Measurements from ENCODE around the gene CRYGN. TPM values are rescaled to one million over a fixed set of nuclear protein-coding genes. Genes with fewer than 3 reads are reported as not detected.

CRYGN gene
- total RNA-seq, 1 experiment from 2014 or later = not detected

DNA sequence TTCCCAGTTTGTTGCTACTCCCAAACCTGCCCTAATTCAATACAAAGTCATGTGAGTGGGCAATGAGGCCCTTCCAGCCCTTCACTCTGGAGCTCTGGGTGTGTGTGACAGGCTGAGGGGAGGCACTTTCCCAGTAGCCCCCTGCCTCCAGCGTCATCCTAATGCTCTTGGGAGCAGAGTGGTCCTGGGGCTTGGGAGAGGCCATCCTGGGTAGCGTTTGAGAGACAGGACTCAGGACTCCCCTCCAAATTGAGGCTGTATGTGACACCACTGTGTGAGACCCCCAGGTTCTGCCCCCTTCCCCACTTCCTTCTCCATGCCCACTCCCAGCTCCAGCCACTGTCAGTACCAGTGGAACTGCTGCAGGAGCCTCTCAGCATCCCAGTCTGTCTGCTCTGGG lies 6.5 kb upstream of the CRYGN start:
- in situ Hi-C loops (cut with HindIII; ENCODE audit: low sequenced_read_pairs) = no loop called here
- no peak for DNase-seq (ENCODE audit: low spot score)

DNA sequence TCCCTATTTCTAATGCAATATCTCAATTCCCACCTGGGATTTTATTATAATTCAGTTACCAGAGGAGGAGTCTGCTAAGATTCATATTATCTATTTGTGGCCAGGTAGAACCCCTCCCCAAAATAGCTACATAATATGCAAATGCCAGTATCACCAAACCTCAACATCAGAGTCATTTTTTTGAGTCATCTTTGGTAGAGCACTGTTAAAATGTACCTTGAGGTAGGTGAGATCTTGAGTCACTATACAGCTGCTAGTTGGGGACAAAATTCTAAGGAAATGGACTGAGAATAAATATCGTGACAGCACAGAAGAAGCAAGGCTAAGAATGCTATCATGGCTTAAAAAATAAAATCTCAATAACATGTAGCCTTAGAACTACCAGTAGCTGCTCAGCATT lies 4.7 kb upstream of the CRYGN start:
- DNase-seq (ENCODE audit: low spot score) = no peak
- in situ Hi-C loops (cut with HindIII; ENCODE audit: low sequenced_read_pairs) = no loop called here

DNA sequence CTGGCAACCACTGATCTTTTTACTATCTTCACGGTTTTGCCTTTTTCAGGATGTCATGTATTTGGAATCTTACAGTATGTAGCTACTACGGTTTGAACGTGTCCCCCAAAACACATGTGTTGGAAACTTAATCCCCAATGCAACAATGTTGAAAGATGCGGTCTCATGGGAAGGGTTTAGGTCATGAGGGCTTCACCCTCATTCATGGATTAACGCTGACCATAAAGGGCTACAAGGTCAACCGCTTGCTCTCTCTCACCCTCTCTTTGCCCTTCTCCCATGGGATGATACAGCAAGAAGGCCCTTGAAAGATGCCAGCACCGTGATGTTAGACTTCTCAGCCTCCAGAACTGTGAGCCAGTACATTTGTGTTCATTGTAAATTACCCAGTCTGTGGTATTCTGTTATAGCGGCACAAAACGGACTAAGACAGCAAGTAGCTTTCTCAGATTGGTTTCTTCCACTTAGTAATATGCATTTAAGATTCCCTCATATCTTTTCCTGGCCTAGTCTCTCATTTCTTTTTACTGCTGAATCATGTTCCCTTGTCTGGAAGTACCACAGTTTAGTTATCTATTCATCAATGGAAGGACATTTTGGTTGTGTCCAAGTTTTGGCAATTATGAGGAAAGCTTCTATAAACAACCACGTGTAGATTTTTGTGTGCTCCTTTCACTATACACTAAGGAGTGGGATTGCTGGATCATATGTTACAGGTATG lies 3.0 kb upstream of the CRYGN start:
- in situ Hi-C loops (cut with HindIII; ENCODE audit: low sequenced_read_pairs) = no loop called here
- no peak for DNase-seq (ENCODE audit: low spot score)

DNA sequence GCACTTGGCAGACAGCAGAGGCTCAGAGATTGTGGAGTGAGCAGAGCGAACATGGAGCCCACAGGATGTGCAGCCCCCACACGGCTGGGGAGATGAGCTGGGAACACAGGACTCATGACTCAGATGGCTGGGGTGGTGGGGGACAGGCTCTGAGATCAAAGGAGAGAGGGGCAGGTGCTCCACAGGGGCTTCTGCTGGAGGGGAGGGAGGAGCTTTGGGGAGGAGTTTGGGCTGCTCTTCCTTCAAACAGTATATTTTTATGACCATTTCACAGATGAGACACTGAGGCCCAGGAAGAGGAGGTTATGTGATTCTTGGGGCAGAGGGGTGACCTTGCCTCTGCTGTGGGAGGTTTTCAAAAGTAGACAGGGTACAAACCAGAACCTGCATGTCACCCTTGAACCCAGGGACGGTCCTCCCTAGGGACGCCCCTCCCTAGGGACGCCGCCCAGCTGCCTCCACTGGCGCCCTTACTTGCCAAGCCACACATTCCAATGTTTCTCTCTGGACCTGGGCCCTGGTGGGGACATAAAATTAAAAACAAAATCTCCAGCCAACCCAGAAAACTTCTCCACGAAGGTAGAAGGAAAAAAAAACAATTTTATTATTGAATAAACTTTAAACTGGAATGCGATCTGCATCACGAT lies 981 bp upstream of the CRYGN start:
- in situ Hi-C loops (cut with HindIII; ENCODE audit: low sequenced_read_pairs) = no loop called here
- DNase-seq (ENCODE audit: low spot score) = no peak

DNA sequence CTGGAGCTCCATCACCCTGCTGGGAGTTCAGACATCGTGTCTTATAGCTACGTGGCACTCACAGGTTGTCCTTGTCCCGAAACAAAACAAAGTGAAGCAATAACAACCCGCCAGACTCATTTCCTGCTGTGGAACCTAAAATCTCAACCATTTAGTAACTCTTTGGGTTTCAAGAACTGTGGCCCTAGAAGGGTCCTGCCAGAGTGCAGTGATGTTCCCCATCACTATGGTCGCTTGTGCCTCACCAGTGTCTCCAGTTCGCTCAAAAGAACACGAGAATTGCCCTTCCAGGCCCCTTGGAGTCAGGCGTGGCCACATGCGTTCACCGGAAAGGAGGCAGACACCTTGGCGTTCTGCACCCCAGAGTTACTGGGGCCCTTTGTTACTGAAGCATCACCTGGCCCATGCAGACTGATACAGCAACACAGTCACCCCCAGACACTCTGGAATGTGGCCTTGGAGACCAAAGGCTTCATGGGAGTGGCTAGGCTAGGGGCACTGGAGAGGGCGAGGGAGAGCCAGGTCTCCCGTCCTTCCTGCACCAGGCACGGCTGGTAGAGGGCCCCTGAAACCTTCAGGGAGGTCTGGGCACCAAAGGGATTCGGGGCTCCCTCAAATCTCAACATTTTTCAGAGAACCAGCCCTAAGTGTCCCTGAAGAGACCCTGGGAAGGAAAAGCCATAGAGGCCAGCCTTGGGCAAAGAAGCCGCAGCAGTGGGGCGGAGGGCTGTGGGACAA lies 908 bp downstream of the CRYGN start:
- no peak for DNase-seq (ENCODE audit: low spot score)
- in situ Hi-C loops (cut with HindIII; ENCODE audit: low sequenced_read_pairs) = no loop called here

DNA sequence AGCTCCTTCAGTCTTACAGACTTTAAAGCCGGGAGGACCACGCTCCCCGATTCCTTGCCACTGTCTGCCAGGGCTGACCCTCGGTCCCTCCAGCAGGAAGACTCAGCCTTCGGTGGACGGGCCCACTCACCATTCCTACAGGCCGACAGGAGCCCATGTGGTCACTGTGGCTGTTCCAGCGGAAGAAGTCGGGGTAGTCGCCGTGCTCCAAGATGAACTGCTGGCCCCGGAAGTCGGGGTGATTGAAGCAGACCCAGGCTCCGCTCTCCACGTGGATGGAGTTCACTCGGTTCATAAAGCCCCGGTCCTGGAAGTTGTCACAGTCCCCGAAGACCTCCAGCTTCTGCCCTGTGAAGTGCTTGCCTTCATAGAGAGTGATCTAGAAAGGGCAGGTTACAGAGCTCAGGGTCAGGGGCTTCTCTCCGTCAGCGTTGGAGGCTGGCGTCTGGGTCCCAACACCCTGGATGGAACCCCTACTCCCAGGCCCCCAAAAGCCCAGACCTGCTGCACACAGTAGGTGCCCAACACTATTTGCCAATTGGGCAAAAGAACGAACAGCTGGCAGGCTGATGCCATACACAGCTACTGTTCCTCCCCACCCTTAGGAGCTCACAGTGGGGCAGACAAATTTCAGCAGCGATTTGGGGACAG lies 1.9 kb downstream of the CRYGN start:
- in situ Hi-C loops (cut with HindIII; ENCODE audit: low sequenced_read_pairs) = no loop called here
- no peak for DNase-seq (ENCODE audit: low spot score)

DNA sequence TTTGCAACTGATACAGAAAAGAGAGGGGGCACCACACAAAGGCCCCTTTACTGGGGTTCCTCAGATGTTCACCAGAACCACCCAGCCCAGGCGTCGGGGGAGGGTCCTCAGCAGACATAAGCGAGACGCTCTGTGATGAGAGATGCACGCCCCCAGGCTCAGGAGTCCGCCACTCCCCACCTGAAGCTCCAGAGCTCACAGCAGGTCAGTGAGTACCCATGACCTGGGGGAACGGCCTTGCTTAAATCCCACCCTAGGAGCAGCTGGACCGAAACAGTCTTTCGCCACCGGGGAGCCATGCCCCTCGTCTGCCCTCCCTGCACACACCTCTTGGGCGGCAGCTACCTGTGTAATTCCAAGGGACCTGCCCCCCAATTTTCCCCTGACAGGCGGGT lies 2.8 kb downstream of the CRYGN start:
- in situ Hi-C loops (cut with HindIII; ENCODE audit: low sequenced_read_pairs) = no loop called here
- DNase-seq (ENCODE audit: low spot score) = no peak

DNA sequence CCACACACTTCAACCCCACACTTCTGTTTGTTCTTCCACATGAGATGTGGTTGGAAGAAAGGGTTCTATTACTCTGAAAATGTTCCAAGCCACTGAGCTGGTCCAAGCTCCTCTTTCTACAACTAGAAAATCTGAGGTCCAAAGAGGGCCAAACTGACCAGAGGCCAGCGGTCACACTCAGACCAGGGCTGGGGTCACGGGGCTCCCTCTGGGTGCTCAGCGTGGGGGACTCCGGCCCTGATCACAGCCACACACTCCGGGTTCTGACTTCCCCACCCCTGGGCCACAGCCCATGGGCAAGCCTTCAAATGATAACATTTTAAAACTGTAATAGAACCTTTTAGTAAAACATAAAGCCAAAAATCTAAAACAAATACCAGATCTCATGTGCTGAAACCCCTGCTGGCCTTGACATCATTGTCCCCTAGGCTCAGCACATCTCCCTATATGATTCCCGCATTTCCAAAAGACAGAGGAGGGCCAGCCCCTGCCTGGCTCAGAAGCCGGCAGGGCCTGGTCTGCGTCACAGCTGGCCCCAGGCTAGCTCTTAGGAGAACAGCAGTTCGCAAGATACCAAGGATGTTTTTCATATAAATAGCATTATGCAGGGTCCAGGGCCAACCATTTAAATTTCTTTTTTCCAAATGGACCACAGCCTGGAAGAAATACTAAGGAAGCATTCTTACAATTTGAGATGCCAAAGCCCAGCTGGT lies 3.3 kb downstream of the CRYGN start:
- in situ Hi-C loops (cut with HindIII; ENCODE audit: low sequenced_read_pairs) = no loop called here

DNA sequence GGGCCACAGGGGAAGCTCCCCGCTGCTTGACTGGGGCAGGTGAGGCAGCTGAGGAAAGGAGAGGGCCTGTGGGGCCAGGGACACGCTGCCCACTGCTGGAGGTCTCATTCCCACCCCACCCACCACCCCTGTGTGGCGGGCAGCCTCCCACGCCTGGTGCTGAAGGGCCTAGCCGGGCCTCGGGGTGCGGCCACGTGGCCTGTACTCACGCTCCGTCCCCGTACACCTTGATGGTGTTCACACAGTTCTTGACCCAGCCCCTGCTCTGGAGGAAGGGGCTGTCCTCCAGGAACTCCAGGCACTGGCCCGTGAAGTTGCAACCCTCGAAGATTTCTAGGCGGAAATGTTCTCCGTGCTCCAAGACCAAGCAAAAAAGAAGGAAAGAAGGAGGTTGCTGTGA lies 4.0 kb downstream of the CRYGN start:
- DNase-seq (ENCODE audit: low spot score) = no peak
- in situ Hi-C loops (cut with HindIII; ENCODE audit: low sequenced_read_pairs) = no loop called here

More for the DNA sequence above, 3.3 kb downstream of the CRYGN start:
- DNase-seq (ENCODE audit: low spot score) = no peak

DNA sequence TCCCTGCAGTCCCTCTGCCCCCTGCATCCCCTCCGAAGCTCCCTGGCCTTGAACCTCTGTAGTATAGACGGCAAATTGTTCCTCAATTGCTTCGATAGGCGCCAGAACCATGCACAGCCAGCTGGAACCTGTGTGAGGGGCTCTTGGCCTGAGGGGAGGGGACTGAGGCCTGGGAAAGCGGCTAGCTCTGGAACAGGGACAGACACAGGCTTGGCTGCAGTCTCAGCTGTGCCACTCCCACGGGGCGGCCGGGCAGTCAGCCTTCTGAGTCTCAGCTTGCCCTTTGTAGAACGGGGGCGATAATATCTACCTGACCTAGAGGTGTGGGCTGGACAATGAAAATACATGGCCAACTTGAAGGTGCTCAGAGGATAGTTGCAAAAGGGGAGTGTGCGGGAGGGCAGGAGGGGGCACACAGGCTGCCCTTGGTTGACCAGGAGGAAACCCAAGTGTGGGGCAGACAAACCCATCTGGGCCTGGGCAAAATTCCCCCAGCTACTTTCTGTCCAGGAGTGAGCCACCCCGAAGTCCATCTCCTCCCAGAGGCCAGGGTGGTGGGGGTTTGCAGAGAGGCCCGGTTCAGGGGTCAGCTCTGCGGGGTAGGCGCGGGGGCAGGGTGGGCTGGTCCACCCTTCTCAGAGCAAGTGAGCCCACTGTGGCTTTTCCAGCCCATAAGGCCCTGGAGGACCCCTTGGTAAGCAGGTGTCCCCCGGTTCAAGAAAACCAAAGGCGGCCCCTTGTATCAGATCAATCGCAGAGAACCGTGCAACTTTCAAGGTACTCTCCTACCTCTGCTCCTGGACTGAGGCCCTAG lies 4.6 kb downstream of the CRYGN start:
- no peak for DNase-seq (ENCODE audit: low spot score)
- in situ Hi-C loops (cut with HindIII; ENCODE audit: low sequenced_read_pairs) = no loop called here

DNA sequence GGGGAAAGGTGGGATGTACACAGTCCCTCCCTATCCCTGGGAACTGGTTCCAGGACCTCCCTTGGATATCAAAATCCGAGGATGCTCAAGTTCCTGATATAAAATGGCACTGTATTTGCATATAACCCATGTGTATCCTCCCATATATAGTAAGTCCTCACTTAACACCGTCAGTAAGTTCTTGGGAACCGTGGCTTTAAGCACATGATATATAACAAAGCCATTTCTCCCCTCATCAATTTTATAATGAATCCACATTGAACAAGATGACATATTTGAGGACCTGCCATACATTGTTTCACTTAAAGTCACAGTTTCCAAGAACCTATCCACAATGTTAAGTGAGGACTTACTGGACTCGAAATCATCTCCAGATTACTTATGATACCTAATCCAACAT lies 5.4 kb downstream of the CRYGN start:
- no peak for DNase-seq (ENCODE audit: low spot score)
- in situ Hi-C loops (cut with HindIII; ENCODE audit: low sequenced_read_pairs) = no loop called here

DNA sequence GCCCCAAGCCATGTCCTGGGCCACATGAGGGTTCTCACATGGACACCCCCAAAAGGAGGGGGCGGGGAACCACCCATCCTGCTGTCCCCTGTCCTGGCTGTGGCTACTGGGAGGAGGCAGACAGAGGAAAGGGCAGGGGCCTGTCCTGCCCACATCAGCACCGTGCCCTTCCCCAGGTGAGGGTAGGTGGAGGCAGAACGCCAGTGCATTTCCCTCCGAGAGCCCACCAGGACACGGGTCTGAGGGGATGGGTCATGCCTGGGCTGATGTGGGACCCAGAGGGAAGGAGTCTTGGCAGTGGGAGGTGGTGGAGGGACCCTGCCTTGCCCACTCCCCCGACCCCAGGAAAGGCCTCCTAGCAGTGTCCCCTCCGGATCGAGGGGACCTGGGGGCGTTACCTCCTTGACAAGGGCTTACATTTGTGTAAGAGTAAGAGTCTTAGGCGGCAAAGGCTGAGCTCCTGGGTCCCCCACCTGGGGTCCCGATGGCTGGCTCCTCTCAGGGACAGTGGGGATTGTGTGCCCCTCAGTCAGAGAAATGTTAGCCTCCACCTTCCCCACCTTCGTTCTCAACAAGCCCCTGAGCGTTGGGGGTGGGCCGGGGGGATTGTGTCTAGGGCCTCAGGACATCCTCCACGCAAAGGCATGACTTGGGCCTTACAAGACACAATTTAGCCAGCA lies 6.1 kb downstream of the CRYGN start:
- in situ Hi-C loops (cut with HindIII; ENCODE audit: low sequenced_read_pairs) = no loop called here
- DNase-seq (ENCODE audit: low spot score) = no peak

DNA sequence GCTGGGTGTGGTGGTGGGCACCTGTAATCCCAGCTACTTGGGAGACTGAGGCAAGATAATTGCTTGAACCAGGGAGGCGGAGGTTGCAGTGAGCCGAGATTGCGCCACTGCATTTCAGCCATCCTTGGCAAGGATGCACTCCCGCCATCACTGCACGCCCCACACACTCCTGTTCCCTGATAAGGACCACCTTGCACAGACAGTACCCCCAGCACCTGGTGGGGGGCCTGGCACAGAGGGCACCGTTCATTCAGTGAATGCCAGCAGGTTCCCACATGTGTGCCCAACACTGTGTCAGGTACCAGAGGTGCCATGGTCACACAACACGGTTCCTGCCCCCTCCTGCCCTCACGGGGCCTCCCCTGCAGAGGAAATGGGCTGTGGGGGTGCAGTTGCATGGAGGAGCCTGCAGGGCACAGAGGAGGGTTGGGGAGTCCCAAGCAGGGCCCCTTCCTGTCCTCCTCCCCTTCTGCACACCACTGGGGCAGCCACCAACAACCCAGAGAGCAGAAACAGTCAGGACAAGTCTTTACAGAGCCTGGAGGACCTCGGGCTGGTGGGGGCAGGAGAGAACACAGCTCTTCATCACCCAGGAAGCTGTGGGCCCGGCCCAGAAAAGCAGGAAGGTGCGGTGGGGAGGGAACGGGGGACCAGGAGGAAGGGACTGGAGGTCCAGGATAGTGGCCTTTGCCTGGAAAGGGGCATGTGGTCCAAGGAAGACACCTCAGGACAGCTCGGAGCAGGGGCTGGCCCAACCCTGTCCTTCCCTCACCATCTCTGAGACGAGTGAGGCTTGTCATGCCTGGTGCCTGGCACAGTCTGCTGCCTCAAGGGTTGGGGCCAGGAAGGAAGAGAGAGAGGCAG lies 7.1 kb downstream of the CRYGN start:
- DNase-seq (ENCODE audit: low spot score) = no peak
- in situ Hi-C loops (cut with HindIII; ENCODE audit: low sequenced_read_pairs) = no loop called here

DNA sequence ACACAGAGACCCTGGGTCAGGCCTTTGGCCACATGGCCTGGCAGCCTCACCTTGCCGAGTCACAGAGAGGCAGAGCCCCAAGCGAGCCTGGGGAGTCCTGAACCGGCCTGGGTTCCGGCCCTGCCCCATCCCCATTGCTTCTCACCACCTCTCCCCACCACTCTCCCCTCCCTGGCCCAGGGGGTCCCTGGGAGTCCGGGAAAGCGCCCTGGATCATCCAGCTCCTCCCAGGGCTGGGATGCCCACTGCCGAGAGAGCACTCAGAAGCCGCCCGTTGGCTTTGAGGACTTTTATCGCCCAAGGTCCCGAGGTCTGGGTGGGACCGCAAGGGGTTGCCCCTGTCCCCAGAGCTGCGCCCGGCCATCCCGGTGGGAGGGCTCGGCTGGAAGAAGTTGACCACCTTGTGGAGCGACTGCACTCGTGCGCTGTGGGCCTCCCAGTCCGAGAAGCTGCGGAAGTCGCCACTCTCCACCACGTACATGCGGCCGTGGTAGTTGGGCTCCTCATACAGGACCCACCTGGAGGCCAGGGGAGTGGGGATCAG lies 8.1 kb downstream of the CRYGN start:
- no peak for DNase-seq (ENCODE audit: low spot score)
- in situ Hi-C loops (cut with HindIII; ENCODE audit: low sequenced_read_pairs) = no loop called here

DNA sequence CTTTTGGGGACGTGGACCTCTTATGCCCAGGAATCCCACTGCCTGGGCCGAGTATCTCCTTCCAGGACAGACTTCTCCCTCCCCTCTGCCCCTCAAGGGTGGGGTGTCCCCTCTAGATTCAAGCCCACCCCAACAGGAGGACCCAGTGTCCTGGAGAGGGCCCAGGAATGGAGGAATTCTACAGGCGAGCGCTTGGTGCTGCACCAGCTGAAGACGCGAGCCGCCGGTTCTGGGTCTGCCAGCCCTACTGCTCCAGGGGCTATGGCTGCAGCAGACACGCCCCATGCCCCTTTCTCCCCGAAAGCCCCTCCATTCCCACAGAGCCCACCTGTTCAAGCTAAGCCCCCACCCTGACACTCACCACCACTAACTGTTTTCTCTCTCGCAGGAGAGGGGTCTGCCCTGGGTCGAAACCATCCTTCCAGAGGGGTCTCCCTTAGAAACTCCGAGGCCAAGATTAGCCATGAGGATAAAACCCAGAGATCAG lies 8.6 kb downstream of the CRYGN start:
- no peak for DNase-seq (ENCODE audit: low spot score)
- in situ Hi-C loops (cut with HindIII; ENCODE audit: low sequenced_read_pairs) = no loop called here

DNA sequence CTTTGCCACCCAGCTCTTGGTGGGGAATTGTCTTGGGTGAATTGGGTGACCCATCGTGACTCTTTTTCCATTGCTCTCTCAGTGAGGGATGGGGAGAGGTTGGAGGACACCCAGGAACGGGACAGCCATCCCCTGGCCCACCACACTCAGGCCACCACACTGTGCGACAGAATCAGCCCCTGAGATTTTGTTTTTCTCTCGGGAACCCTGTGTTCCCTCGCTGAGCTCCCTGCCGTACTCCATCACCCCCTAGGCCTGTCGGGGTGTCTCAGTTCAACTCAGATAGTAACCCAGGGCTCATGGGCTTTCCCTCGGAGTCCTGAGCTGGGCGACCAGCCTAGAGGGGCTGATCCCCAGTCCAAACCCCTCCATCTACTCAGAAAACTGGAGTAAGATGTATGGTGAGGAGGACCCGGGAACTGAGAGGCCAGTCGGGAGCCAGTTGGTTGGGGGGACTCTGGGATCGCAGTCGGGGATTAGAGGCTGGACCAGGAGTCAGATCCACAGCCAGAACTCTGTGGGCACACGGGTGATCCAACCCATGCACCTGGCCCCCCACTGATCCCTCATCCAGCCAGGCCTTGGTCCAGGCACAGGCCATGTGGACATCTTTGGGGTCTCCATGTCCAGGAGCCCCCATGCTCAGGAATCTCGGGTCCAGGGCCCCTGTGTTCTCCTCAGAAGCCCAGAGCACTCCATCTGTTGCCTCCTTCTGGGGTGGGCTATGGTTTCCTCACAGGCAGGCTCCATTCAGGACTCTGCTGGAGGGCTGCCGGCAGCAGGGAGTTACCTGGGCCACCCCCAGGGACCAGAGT lies 9.3 kb downstream of the CRYGN start:
- no peak for DNase-seq (ENCODE audit: low spot score)
- in situ Hi-C loops (cut with HindIII; ENCODE audit: low sequenced_read_pairs) = no loop called here
